DND-41 (cell line): ENCODE data around the gene C19orf33.
"Not testable (repeated sequence)": the region's sequence is repeated elsewhere in the genome, so short reads cannot be mapped to it uniquely, and the experiment has no call there.

Experiments
- ATAC-seq: fragments of 200-7000 bp; cut with Tn5 transposase; 3 replicates; pipeline ENCODE4 v1.9.1; 2021; ENCODE audit warnings: low read depth; ENCODE audit not compliant: insufficient read depth
- DNase-seq: peaks from one replicate; pipeline ENCODE4 v3.0.0-alpha.2; 2020
- H2AFZ ChIP-seq: 2 replicates; pipeline ENCODE4 v1.6.0; 2012; ENCODE audit warnings: low read depth, low read length
- H3K27ac ChIP-seq: 2 replicates; pipeline ENCODE4 v1.5.1; 2012; ENCODE audit warnings: low read length, inconsistent platforms
- H3K27me3 ChIP-seq: fragments of 200-600 bp; sonication (generic); 2 replicates; pipeline ENCODE4 v1.6.0; 2012; ENCODE audit warnings: low read length, mild to moderate bottlenecking, inconsistent platforms; ENCODE audit not compliant: insufficient read depth, poor library complexity
- H3K36me3 ChIP-seq: 2 replicates; pipeline ENCODE4 v1.5.1; 2012; ENCODE audit warnings: low read length, inconsistent platforms; ENCODE audit not compliant: insufficient read depth
- H3K4me1 ChIP-seq: 2 replicates; pipeline ENCODE4 v1.5.1; 2012; ENCODE audit warnings: mild to moderate bottlenecking, low read length; ENCODE audit not compliant: insufficient read depth
- H3K4me2 ChIP-seq: 2 replicates; pipeline ENCODE4 v1.6.0; 2012; ENCODE audit warnings: mild to moderate bottlenecking, moderate library complexity, low read length, inconsistent platforms; ENCODE audit not compliant: insufficient read depth
- H3K4me3 ChIP-seq, 2 experiments: fragments of 200-600 bp in 1 of 2; shearing (Covaris generic) in 1 of 2; 2 replicates each; pipeline ENCODE4 v1.5.1; 2012 to 2016; ENCODE audit warnings: inconsistent platforms in 2 of 2, low read length in 2 of 2, mild to moderate bottlenecking in 2 of 2, low read depth in 1 of 2, moderate library complexity in 1 of 2
- H3K79me2 ChIP-seq: 2 replicates; pipeline ENCODE4 v1.6.0; 2012; ENCODE audit warnings: low read length, inconsistent platforms; ENCODE audit not compliant: insufficient read depth
- H3K9ac ChIP-seq: 2 replicates; pipeline ENCODE4 v1.6.0; 2012; ENCODE audit warnings: low read depth, mild to moderate bottlenecking, inconsistent platforms, low read length, moderate library complexity
- H3K9me3 ChIP-seq: 2 replicates; pipeline ENCODE4 v1.5.1; 2012; ENCODE audit warnings: low read length, moderate library complexity, mild to moderate bottlenecking, inconsistent platforms; ENCODE audit not compliant: insufficient read depth, severe bottlenecking
- H4K20me1 ChIP-seq: 2 replicates; pipeline ENCODE4 v1.6.0; 2012; ENCODE audit warnings: low read length; ENCODE audit not compliant: insufficient read depth
- CTCF ChIP-seq: IDR thresholded peaks from 2 replicates; pipeline ENCODE4 v1.5.1; 2012; ENCODE audit warnings: borderline replicate concordance, low read length, moderate library complexity, mild to moderate bottlenecking; ENCODE audit not compliant: poor library complexity, severe bottlenecking; ENCODE audit errors: extremely low read depth
- EZH2 ChIP-seq: IDR thresholded peaks from 3 replicates; pipeline ENCODE4 v1.6.1; 2012; ENCODE audit warnings: borderline replicate concordance, low read depth, mild to moderate bottlenecking, moderate library complexity, low read length, inconsistent platforms; ENCODE audit not compliant: severe bottlenecking

Gene C19orf33

GRCh38 chr19:38335949-38336637 is 32.0 kb downstream of the C19orf33 start:
- H3K27ac ChIP-seq: peak overlapping the region; percentile 98
- peaks cover 23% of the 10 kb centered on the region for H3K4me1 ChIP-seq
- H3K79me2 ChIP-seq: peaks cover 4% of the 10 kb centered on the region; the same call in 1 of the 2 replicates
- H3K4me2 ChIP-seq: peak overlapping the region; percentile 95
- H3K36me3 ChIP-seq: peaks cover 10% of the 10 kb centered on the region
- TF ChIP-seq EZH2: no peak
- TF ChIP-seq CTCF: no peak
- peaks cover 5% of the 10 kb centered on the region for H4K20me1 ChIP-seq
- no peaks in the 10 kb centered on the region for H3K9me3 ChIP-seq
- H3K4me3 ChIP-seq: peak overlapping the region; percentile 59 to 72
- peak overlapping the region; percentile 65 for H3K9ac ChIP-seq
- ATAC-seq (peak; percentile 81), DNase-seq (peak; percentile 96)
- no peaks in the 10 kb centered on the region for H3K27me3 ChIP-seq
- H2AFZ ChIP-seq: peak overlapping the region; percentile 86

- peak overlapping the region; percentile 86 for H2AFZ ChIP-seq
- ATAC-seq: peak; percentile 61
- H4K20me1 ChIP-seq: peaks cover 5% of the 10 kb centered on the region
- peak overlapping the region; percentile 59 to 72 for H3K4me3 ChIP-seq
- TF ChIP-seq EZH2 (no peak), CTCF (no peak)
- peak; percentile 96 for DNase-seq
- no peaks in the 10 kb centered on the region for H3K27me3 ChIP-seq
- H3K9me3 ChIP-seq: no peaks in the 10 kb centered on the region
- H3K4me2 ChIP-seq: peak overlapping the region; percentile 95
- peak overlapping the region; percentile 65 for H3K9ac ChIP-seq
- H3K27ac ChIP-seq: peak overlapping the region; percentile 98
- peaks cover 4% of the 10 kb centered on the region; the same call in 1 of the 2 replicates for H3K79me2 ChIP-seq
- H3K36me3 ChIP-seq: peaks cover 10% of the 10 kb centered on the region
- H3K4me1 ChIP-seq: peaks cover 23% of the 10 kb centered on the region
These were observed 32.7 kb downstream of the C19orf33 start for GRCh38 chr19:38336638-38337359.

- H3K4me3 ChIP-seq: peak overlapping the region; percentile 17 to 72; a peak in 3 of 4 replicates
- DNase-seq (no peak), ATAC-seq (no peak)
- H3K9me3 ChIP-seq: no peaks in the 10 kb centered on the region
- H3K79me2 ChIP-seq: peaks cover 4% of the 10 kb centered on the region; the same call in 1 of the 2 replicates
- H3K4me2 ChIP-seq: peak overlapping the region; percentile 95
- H3K4me1 ChIP-seq: peaks cover 23% of the 10 kb centered on the region
- peak overlapping the region; percentile 60; the same call in 1 of the 2 replicates for H2AFZ ChIP-seq
- TF ChIP-seq EZH2 (no peak), CTCF (no peak)
- H3K9ac ChIP-seq: peak overlapping the region; percentile 65
- peaks cover 5% of the 10 kb centered on the region for H4K20me1 ChIP-seq
- peak overlapping the region; percentile 61 for H3K27ac ChIP-seq
- no peaks in the 10 kb centered on the region for H3K27me3 ChIP-seq
- peaks cover 10% of the 10 kb centered on the region for H3K36me3 ChIP-seq
These were observed 33.3 kb downstream of the C19orf33 start for GRCh38 chr19:38337360-38337653.

GRCh38 chr19:38339011-38339410 is 35.0 kb downstream of the C19orf33 start:
- not testable (repeated sequence) for ATAC-seq, DNase-seq, H2AFZ ChIP-seq, H3K27me3 ChIP-seq, H3K9ac ChIP-seq, H3K9me3 ChIP-seq, H3K27ac ChIP-seq, H3K4me3 ChIP-seq, H3K79me2 ChIP-seq, H4K20me1 ChIP-seq, H3K4me2 ChIP-seq
- H3K36me3 ChIP-seq: peaks cover 13% of the 10 kb centered on the region
- H3K4me1 ChIP-seq: peaks cover 23% of the 10 kb centered on the region
